HG03378 (cell line): Measurements from ENCODE around the gene ZFP64.
A peak's percentile ranks its signal among the peaks of the same experiment; 100 is the strongest.
"Not testable (repeated sequence)": the region's sequence is repeated elsewhere in the genome, so short reads cannot be mapped to it uniquely, and the experiment has no call there.

Source experiments
- ATAC-seq: cut with Tn5 transposase; IDR thresholded peaks from one replicate; pipeline ENCODE4 v1.9.1; 2021; ENCODE audit warnings: mild to moderate bottlenecking, moderate library complexity; ENCODE audit not compliant: unreplicated experiment

Gene ZFP64

DNA sequence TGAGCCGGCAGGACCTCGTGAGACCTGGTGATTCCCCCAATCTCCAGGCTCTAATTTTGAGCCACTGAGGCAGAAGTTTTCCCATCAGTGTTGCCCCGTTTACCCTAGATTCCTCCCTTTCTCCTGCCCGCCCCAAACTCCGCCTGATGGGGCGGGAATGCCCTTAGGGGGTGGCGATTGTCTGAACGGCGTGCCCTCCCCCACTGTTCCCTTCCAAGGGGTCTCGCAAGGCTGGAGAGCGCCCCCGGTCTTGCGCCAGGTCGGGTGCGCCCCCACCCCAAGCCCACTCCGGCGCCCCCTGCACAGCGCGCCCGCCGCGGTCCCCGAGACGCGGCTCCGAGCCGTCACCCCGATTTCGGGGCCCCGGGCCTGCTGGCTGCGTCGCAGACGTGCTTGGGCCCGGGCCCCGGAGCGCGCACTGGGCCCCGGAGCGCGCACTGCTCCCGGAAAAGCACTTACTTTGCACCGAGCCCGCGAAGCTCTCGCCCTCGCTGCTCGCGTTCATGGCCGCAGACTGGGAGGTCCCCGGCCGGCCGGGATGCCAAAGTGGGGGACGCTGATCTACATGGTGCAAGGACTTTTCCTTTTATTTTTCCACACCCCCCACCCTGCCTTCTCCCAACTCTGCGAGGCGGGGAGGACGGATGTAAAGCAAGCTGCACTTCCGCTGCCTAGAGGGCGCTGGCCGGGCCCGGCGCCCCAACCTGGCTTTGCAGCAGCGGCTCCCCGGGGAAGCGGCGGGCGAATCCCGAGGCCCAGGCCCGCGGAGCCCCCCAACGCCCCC, at the start of gene ZFP64:
TSS of gene ZFP64 (minus strand) at position 648 of the 784 bp plus-strand sequence. CDS start at position 505, 143 bp downstream.
- ATAC-seq = peak; percentile 59

DNA sequence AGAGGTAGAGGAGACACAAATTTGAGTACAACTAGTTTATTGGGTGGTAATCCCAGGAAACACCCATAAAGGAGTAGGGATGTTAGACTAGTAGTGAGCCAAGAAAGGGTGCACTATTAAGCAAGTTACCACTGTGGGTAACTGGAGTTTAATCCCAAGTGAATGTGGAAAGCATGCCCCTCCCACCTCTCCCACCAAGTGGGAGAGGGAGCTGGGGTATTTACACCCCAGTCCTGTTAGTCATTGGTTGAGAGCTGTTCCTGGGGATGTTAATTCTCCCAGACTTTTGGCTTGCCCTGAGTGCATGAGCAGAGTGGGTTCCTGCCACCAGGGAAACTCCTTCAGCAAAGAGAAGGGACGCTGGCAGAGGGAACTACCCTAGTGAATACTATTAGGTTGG, 49.2 kb upstream of the ZFP64 start:
- no peak for ATAC-seq

DNA sequence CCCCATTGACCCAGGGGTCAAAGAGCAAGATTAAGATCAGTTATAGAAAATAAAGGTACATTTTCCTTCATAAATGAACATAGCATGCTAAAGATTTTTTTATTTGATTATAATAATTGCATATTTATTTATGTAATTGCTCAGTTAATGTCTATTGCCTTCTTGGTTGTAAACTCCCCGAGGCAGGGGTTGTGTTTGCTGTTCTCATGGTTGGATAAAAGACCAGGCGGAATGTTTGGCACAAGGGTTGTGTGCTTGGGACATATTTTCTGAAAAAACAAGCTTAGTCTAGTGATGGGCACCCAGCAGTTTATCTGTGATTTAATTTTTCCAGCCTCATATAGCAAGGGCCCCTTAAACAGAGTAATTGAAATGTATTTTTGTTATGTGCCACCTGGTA, 47.5 kb upstream of the ZFP64 start:
- ATAC-seq = no peak

DNA sequence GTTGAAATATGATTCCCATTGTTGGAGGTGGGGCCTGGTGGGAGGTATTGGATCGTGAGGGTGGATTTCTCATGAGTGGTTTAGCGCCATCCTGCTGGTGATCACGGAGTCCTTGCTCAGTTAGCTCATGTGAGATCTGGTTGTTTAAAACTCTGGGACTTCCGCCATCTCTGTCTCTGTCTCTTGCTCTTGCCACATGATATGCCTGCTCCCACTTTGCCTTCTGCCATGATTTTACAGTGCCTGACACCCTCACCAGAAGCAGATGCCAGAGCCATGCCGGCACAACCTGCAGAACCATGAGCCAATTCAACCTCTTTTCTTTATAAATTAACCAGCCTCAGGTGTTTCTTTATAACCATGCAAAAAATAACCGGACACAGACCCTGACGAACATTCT, 44.7 kb upstream of the ZFP64 start:
- ATAC-seq = no peak

- ATAC-seq = no peak
Observed at GRCh38 chr20:52235129-52235528, 43.5 kb upstream of the ZFP64 start.

DNA sequence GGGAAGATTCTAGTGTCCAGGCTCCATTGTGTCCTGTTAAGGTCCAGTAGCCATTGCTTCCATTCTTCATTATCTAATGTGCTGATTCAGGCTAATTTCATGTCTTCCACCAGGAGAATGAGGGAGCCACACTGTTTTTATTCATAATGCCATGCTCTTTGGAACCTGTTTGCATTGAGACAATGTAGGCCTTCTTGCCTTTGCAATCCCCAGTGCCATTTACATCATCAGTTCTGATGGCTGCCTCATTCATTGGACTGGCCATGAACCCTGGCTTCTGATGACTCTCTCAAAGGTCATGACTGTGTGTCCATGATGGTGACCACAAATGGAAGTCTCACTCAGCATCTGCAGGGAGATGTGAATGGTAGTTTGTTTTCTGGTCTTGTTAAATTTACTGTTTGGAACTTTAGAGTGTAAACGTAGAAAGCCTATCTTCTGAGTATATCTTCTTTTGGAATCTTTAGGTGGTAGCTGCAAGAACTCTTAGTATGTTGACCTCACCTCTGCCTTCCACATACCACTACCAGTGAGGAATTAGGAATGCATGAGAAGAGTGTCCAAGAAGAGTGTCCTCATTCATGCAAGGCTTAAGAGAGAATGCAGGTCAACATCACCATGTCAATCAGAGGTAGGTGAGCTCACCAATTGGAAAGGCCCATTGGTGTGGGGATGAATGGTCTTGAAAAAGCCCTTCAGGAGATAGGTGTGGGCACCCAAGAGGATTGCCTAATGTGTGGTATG, 42.9 kb upstream of the ZFP64 start:
- ATAC-seq = no peak

DNA sequence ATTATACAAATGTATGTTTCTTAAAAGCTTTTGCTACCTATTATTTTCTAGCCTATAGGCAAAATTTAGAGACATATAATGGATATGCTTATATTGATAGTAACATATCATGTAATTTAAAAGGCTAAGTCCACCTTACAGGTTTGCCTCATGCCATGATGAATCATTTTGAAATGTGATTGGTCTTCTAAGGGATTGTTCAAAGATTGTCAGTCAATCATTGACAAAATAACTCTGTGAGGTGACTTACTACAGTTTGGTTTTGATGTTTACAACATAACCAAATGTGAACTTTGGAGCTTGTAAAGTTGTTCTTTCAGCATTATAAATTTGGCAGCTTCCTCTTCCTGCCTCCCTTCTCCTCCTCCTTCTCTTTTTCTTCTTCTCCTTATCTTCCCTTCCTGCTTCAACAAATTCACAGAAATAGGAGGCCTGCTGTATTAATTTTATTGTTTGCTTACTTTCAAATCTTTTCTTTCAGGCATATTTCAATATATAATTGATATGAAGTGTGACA, 39.7 kb upstream of the ZFP64 start:
- ATAC-seq = no peak

DNA sequence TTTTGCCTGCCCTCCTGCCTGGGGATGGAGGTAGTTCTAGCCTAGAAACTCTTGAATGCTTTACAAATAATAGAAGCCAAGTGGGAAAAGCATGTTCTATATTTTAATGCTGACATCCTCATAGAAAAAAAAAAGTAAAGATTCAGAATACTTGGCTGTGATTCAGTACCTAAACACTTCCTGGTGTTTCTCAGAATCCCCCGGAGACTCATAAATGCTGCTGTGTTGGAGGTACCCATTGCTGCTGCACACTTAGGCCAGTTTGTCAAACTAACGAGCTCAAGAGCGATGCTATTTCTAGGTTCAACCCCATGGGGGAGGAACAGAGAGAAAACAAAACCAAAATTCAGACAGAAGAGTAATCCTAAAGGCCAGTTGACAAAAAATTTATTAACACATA, 38.8 kb upstream of the ZFP64 start:
- ATAC-seq = no peak

GRCh38 chr20:52229346-52229745, 37.8 kb upstream of the ZFP64 start:
- not testable (repeated sequence) for ATAC-seq

GRCh38 chr20:52226370-52226769, 34.8 kb upstream of the ZFP64 start:
- ATAC-seq = no peak

DNA sequence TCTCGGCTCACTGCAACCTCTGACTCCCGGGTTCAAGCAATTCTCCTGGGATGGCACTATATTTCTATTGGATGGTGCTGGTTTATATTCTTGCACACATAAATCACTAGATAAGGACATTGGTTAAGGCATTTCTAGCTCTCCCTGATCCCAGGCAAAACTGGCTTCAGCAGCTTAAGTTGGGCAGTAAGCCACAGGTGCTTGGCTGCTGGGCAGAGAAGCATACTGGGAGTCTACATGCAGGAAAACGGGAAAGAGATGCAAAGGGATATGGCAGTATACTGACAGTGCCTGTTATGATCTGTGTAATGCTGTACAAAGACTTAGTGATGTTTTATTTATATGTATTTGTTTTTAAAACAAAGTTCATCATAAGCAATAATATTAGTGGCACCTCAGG, 33.3 kb upstream of the ZFP64 start:
- no peak for ATAC-seq

- not testable (repeated sequence) for ATAC-seq
Observed at GRCh38 chr20:52221362-52221761, 29.8 kb upstream of the ZFP64 start.

DNA sequence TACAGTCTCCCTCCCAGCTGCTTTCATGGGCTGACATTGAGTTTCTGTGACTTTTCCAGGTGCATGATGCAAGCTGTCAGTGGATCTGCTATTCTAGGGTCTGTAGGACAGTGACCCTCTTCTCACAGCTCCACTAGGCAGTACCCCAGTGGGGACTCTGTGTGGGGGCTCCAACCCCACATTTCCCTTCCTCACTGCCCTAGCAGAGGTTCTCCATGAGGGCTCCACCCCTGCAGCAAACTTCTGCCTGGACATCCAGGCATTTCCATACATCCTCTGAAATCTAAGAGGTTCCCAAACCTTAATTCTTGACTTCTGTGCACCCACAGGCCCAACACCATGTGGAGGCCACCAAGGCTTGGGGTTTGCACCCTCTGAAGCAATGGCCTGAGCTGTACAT, 29.3 kb upstream of the ZFP64 start:
- not testable (repeated sequence) for ATAC-seq

- ATAC-seq = no peak
Observed at GRCh38 chr20:52219441-52219840, 27.9 kb upstream of the ZFP64 start.

DNA sequence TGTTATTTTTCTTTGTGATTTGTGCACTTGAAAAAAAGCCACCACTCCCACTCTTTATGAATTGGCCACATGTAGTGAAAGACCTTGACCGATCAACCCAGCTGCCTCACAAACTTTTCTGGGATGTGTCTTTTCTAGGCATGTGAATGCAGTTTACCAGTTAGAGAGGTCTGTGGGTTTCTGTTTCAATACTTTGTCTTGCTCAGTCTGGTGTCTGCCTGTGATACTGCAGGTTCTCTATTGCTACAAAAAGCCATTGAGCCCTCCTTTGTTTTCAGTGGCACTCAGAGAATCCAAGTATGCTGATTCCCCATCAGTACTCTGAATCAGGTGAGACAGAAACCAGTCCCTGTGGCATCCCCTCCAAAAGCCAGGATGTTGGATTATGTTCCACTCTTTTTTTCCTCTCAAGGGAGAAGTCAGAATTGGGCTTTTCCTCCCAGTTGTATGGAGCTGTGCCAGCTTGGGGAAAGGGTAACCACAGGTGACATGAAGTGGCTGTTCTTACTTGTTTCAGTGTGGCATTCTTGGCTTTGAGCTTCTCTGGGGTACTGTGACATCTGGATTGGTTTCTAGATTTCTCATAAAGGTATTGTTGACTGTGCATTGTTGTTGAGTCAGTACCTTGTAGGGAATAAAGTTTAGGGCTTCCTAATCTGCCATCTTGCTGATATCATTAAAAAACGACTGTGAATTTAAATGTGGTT, 26.3 kb upstream of the ZFP64 start:
- no peak for ATAC-seq

- ATAC-seq = no peak
Observed at GRCh38 chr20:52213995-52214394, 22.4 kb upstream of the ZFP64 start.

DNA sequence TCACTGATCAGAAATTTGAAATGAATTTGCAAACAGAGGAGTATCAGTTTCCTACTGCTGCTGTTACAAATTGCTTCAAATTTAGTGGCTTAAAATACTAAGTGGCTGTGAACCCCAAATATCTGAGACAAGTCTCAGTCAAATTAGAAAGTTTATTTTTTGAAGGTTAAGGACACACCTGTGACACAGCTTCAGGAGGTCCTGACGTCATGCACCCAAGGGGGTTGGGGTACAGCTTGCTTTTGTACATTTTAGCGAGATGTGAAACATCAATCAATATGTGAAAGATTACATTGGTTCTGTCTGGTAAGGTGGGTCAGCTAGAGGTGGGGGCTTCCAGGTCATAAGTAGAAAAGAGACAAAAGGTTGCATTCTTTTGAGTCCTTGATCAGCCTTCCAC, 21.4 kb upstream of the ZFP64 start:
- ATAC-seq = no peak

- ATAC-seq = no peak
Observed at GRCh38 chr20:52210037-52210990, 18.7 kb upstream of the ZFP64 start.

GRCh38 chr20:52209154-52209571, 17.6 kb upstream of the ZFP64 start:
- no peak for ATAC-seq
